ENCODE results near the gene HEPHL1.

GRCh38 chr11:94002226-94002625 is 18.9 kb upstream of the HEPHL1 start:
- TF ChIP-seq EZH2 (IDR thresholded peaks at IDR 0.05; ENCODE audit: insufficient read depth, low read length): no peak
- TF ChIP-seq, protein P1, sequence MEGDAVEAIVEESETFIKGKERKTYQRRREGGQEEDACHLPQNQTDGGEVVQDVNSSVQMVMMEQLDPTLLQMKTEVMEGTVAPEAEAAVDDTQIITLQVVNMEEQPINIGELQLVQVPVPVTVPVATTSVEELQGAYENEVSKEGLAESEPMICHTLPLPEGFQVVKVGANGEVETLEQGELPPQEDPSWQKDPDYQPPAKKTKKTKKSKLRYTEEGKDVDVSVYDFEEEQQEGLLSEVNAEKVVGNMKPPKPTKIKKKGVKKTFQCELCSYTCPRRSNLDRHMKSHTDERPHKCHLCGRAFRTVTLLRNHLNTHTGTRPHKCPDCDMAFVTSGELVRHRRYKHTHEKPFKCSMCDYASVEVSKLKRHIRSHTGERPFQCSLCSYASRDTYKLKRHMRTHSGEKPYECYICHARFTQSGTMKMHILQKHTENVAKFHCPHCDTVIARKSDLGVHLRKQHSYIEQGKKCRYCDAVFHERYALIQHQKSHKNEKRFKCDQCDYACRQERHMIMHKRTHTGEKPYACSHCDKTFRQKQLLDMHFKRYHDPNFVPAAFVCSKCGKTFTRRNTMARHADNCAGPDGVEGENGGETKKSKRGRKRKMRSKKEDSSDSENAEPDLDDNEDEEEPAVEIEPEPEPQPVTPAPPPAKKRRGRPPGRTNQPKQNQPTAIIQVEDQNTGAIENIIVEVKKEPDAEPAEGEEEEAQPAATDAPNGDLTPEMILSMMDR (IDR thresholded peaks at IDR 0.05; ENCODE audit: insufficient read depth, low read depth, low read length): no peak
